ENCODE data around the gene TUBB.

Gene TUBB

GRCh38 chr6:30688569-30688968 is 31.6 kb upstream of the TUBB start:
- in situ Hi-C loops (cut with MboI; ENCODE audit: low sequenced_read_pairs, unreplicated experiment): no loop called here
- DNase-seq (ENCODE audit: low spot score): no peak
- no peak for TF ChIP-seq CTCF (IDR thresholded peaks at IDR 0.05; ENCODE audit: borderline replicate concordance, control extremely low read depth, extremely low read depth, insufficient read depth, missing control alignments)

GRCh38 chr6:30689022-30689865 is 30.9 kb upstream of the TUBB start:
- DNase-seq (ENCODE audit: low spot score): no peak
- no peak for TF ChIP-seq CTCF (IDR thresholded peaks at IDR 0.05; ENCODE audit: borderline replicate concordance, control extremely low read depth, extremely low read depth, insufficient read depth, missing control alignments)
- in situ Hi-C loops (cut with MboI; ENCODE audit: low sequenced_read_pairs, unreplicated experiment): no loop called here

- no peak for TF ChIP-seq CTCF (IDR thresholded peaks at IDR 0.05; ENCODE audit: borderline replicate concordance, control extremely low read depth, extremely low read depth, insufficient read depth, missing control alignments)
- in situ Hi-C loops (cut with MboI; ENCODE audit: low sequenced_read_pairs, unreplicated experiment): no loop called here
- no peak for DNase-seq (ENCODE audit: low spot score)
Measured at GRCh38 chr6:30689985-30690384, 30.2 kb upstream of the TUBB start.

- in situ Hi-C loops (cut with MboI; ENCODE audit: low sequenced_read_pairs, unreplicated experiment): no loop called here
- no peak for TF ChIP-seq CTCF (IDR thresholded peaks at IDR 0.05; ENCODE audit: borderline replicate concordance, control extremely low read depth, extremely low read depth, insufficient read depth, missing control alignments)
- peak; percentile 91 for DNase-seq (ENCODE audit: low spot score)
Measured at GRCh38 chr6:30690403-30691207, 29.5 kb upstream of the TUBB start, which contains the start of gene NRM. Gene NRM (minus strand): TSS chr6:30690984. CDS start chr6:30690974, 10 bp downstream.

- in situ Hi-C loops (cut with MboI; ENCODE audit: low sequenced_read_pairs, unreplicated experiment): no loop called here
Measured at GRCh38 chr6:30691208-30691847, 28.8 kb upstream of the TUBB start.

More at GRCh38 chr6:30691208-30691847, 28.8 kb upstream of the TUBB start:
- no peak for DNase-seq (ENCODE audit: low spot score)
- TF ChIP-seq CTCF (IDR thresholded peaks at IDR 0.05; ENCODE audit: borderline replicate concordance, control extremely low read depth, extremely low read depth, insufficient read depth, missing control alignments): no peak
